HepG2 (cell line): Measurements from ENCODE around the gene TNFAIP8L3. TPM values are rescaled to one million over a fixed set of nuclear protein-coding genes. Genes with fewer than 3 reads are reported as not detected.

ENCODE experiments used
- ATAC-seq: fragments of 200-7000 bp; cut with Tn5 transposase; 3 replicates; pipeline ENCODE4 v1.9.1; 2020; ENCODE audit warnings: mild to moderate bottlenecking, moderate library complexity
- BruUV-seq: library from RNA; stranded (reverse); fragments of 400-500 nt; replicated peaks from 2 replicates; lab custom pipeline; 2021; lab: Mats Ljungman, UMichigan
- CTCF ChIA-PET: fragments of 300-600 bp; formaldehyde crosslinking; extraction: SDS; loops from one replicate; lab custom pipeline; 2021; ENCODE audit warnings: low total read pairs, inconsistent platforms, low intra/inter-chr PET ratio; lab: Yijun Ruan, JAX
- POLR2A ChIA-PET: fragments of 350-600 bp; sonication (Branson Sonifier 250); formaldehyde crosslinking; loops from one replicate; lab custom pipeline; 2020; ENCODE audit warnings: antibody characterized with exemption, inconsistent platforms; lab: Yijun Ruan, JAX
- DNase-seq: peaks from one replicate; pipeline ENCODE4 v3.0.0-alpha.2; 2015; ENCODE audit warnings: low spot score
- FAIRE-seq: peaks from 3 replicates; lab custom pipeline; 2011; peaks lifted over from hg19 to GRCh38; lab: Jason Lieb, UNC
- H2AFZ ChIP-seq: one replicate; pipeline ENCODE4 v1.6.1; 2011; ENCODE audit warnings: low read length, inconsistent platforms
- H3K27ac ChIP-seq: fragments of 300-600 bp; 3 replicates; pipeline ENCODE4 v1.8.0; 2011; ENCODE audit warnings: mixed run types, mild to moderate bottlenecking, mixed read lengths, low read length, inconsistent platforms; ENCODE audit not compliant: insufficient read depth; ENCODE audit errors: extremely low read length
- H3K27me3 ChIP-seq, 2 experiments: fragments of 200-600 bp in 1 of 2; 2 replicates in 1 of 2; 3 replicates in 1 of 2; pipeline versions ENCODE4 v1.6.0 to v1.8.0; 2011; ENCODE audit warnings: low read length in 2 of 2, mild to moderate bottlenecking in 2 of 2, moderate library complexity in 2 of 2, inconsistent platforms in 1 of 2; ENCODE audit not compliant: insufficient read depth in 2 of 2, control insufficient read depth in 1 of 2
- H3K36me3 ChIP-seq, 2 experiments: fragments of 200-600 bp in 1 of 2; replicated peaks in 1 of 2; 2 replicates in 1 of 2; 3 replicates in 1 of 2; pipeline versions ENCODE4 v1.5.1 to v1.8.0; 2011; ENCODE audit warnings: low read length in 2 of 2, inconsistent platforms in 1 of 2; ENCODE audit not compliant: insufficient read depth in 2 of 2, control insufficient read depth in 1 of 2
- H3K4me1 ChIP-seq: 2 replicates; pipeline ENCODE4 v1.5.1; 2012; ENCODE audit warnings: low read length, inconsistent platforms; ENCODE audit not compliant: insufficient read depth
- H3K4me2 ChIP-seq: 2 replicates; pipeline ENCODE4 v1.6.0; 2011; ENCODE audit warnings: low read depth, low read length, inconsistent platforms
- H3K4me3 ChIP-seq, 3 experiments: fragments of 200-600 bp in 1 of 3; sonication (generic), shearing (Covaris generic) in 1 of 3; replicated peaks in 1 of 3; 2 replicates each; pipeline ENCODE4 v1.5.1; 2011 to 2016; ENCODE audit warnings: low read length in 3 of 3, inconsistent platforms in 2 of 3, low read depth in 2 of 3, mild to moderate bottlenecking in 2 of 3, control low read depth in 1 of 3, mixed read lengths in 1 of 3; ENCODE audit not compliant: insufficient read depth in 1 of 3
- H3K79me2 ChIP-seq: one replicate; pipeline ENCODE4 v1.6.1; 2011; ENCODE audit warnings: low read length, inconsistent platforms; ENCODE audit not compliant: insufficient read depth
- H3K9ac ChIP-seq: 2 replicates; pipeline ENCODE4 v1.6.0; 2011; ENCODE audit warnings: mild to moderate bottlenecking, low read depth, low read length, inconsistent platforms; ENCODE audit not compliant: insufficient read depth
- H3K9me3 ChIP-seq: 2 replicates; pipeline ENCODE4 v1.5.1; 2012; ENCODE audit warnings: mild to moderate bottlenecking, low read length
- H4K20me1 ChIP-seq: 2 replicates; pipeline ENCODE4 v1.6.0; 2011; ENCODE audit warnings: inconsistent platforms, mild to moderate bottlenecking, low read length, moderate library complexity; ENCODE audit not compliant: insufficient read depth
- BATF2 ChIP-seq: sonication (generic); formaldehyde crosslinking; IDR thresholded peaks from 2 replicates; pipeline ENCODE4 v1.8.0; 2022; ENCODE audit warnings: mild to moderate bottlenecking, missing genetic modification reagents, moderate library complexity
- CREM ChIP-seq, 2 experiments: sonication (generic) in 1 of 2; formaldehyde crosslinking in 1 of 2; IDR thresholded peaks; 2 replicates each; pipeline versions ENCODE4 v1.4.0 to v1.6.1; 2016 to 2020; ENCODE audit warnings: antibody characterized with exemption in 1 of 2, mild to moderate bottlenecking in 1 of 2, missing genetic modification reagents in 1 of 2
- JDP2 ChIP-seq: sonication (generic); formaldehyde crosslinking; IDR thresholded peaks from 2 replicates; pipeline ENCODE4 v1.8.1; 2022; ENCODE audit warnings: missing genetic modification reagents, borderline replicate concordance
- PBX3 ChIP-seq: sonication (generic); formaldehyde crosslinking; IDR thresholded peaks from 2 replicates; pipeline ENCODE4 v1.8.1; 2023; ENCODE audit warnings: missing genetic modification reagents, inconsistent platforms, borderline replicate concordance
- RFX3 ChIP-seq: IDR thresholded peaks from 2 replicates; pipeline ENCODE4 v1.6.1; 2016; ENCODE audit warnings: missing biosample characterization, missing genetic modification reagents
- RNF2 ChIP-seq: fragments of 450-650 bp; conservative IDR thresholded peaks from 2 replicates; pipeline ENCODE4 v1.6.1; 2016; ENCODE audit warnings: low read depth
- TERF1 ChIP-seq: sonication (generic); formaldehyde crosslinking; IDR thresholded peaks from 2 replicates; pipeline ENCODE4 v1.8.0; 2022; ENCODE audit warnings: mild to moderate bottlenecking, missing genetic modification reagents, moderate library complexity
- ZBTB40 ChIP-seq, 2 experiments: fragments of 450-650 bp in 1 of 2; sonication (generic) in 1 of 2; formaldehyde crosslinking in 1 of 2; IDR thresholded peaks; 2 replicates each; pipeline versions ENCODE4 v1.6.1 to v1.8.0; 2016 to 2022; ENCODE audit warnings: antibody characterized with exemption in 1 of 2, mild to moderate bottlenecking in 1 of 2, missing genetic modification reagents in 1 of 2
- ZFP36L1 ChIP-seq: sonication (generic); formaldehyde crosslinking; IDR thresholded peaks from 2 replicates; pipeline ENCODE4 v1.8.0; 2022; ENCODE audit warnings: mild to moderate bottlenecking, missing genetic modification reagents, moderate library complexity
- ZFP90 ChIP-seq: sonication (generic); formaldehyde crosslinking; IDR thresholded peaks from 2 replicates; pipeline ENCODE4 v1.8.0; 2022; ENCODE audit warnings: missing genetic modification reagents, mild to moderate bottlenecking, inconsistent platforms, borderline replicate concordance
- ZMYM3 ChIP-seq: sonication (generic); formaldehyde crosslinking; IDR thresholded peaks from 2 replicates; pipeline ENCODE4 v1.5.1; 2020; ENCODE audit warnings: mild to moderate bottlenecking, missing genetic modification reagents
- ZNF782 ChIP-seq: sonication (generic); formaldehyde crosslinking; IDR thresholded peaks from 2 replicates; pipeline ENCODE4 v1.4.0; 2020; ENCODE audit warnings: missing genetic modification reagents, mild to moderate bottlenecking, borderline replicate concordance
- WGBS: methylation state at CpG from one replicate; pipeline ENCODE4 v1.1.6; 2017; ENCODE audit warnings: low lambda C conversion rate; 5-methylcytosine and 5-hydroxymethylcytosine counted together
- in situ Hi-C: cut with HindIII; loops from 2 replicates; pipeline ENCODE4 v1.10.0; 2017; ENCODE audit warnings: low pct_unique_long_range_greater_than_20kb; ENCODE audit not compliant: extremely low pct_ligation_motif_present
- intact Hi-C: fragments of 100-400 bp; cut with micrococcal nuclease; formaldehyde crosslinking; loops from one replicate; pipeline ENCODE4 v1.10.0; 2022; ENCODE audit not compliant: unreplicated experiment
- polyA plus RNA-seq, 8 experiments: library from polyadenylated mRNA; depleted of rRNA in 3 of 8; stranded (reverse) in 7 of 8; unstranded in 1 of 8; fragments of >200 nt; fragmentation: Illumina TruSeq in 4 of 8; extraction: Trizol in 4 of 8; gene quantifications; 2 replicates each; pipeline versions ENCODE4 v1.2.1 to v1.2.3, GENCODE V29; 2011 to 2016; ENCODE audit warnings: low read depth in 4 of 8, missing spikeins in 1 of 8, mixed read lengths in 1 of 8; ENCODE audit not compliant: insufficient read depth in 1 of 8
- total RNA-seq, 5 experiments: library from RNA; depleted of rRNA; stranded (reverse); fragments of >200 nt; fragmentation: Illumina TruSeq; extraction: Trizol; gene quantifications; 2 replicates each; pipeline ENCODE4 v1.2.3, GENCODE V29; 2016; ENCODE audit warnings: low read depth in 1 of 5

TNFAIP8L3 gene
- total and polyA plus RNA-seq, 2 of the 13 experiments (the other 11 are each of a cell fraction or from before 2014, with no cell fraction given) = 0.15 to 4.0 TPM

GRCh38 chr15:51112078-51112477, 17.4 kb upstream of the TNFAIP8L3 start:
- Histone ChIP-seq H3K9ac (no peak overlapping the region), H3K4me3 (no peak overlapping the region), H3K4me2 (no peak overlapping the region), H2AFZ (no peak overlapping the region), H3K27me3 (no peaks in the 10 kb centered on the region), H4K20me1 (no peaks in the 10 kb centered on the region), H3K36me3 (no peaks in the 10 kb centered on the region), H3K79me2 (no peaks in the 10 kb centered on the region), H3K4me1 (no peaks in the 10 kb centered on the region), H3K27ac (no peak overlapping the region), H3K9me3 (no peaks in the 10 kb centered on the region)
- no TSS peak for BruUV-seq
- DNase-seq = no peak
- POLR2A ChIA-PET = no interaction called here
- in situ Hi-C loops (no loop called here), intact Hi-C loops (no loop called here)
- FAIRE-seq = no peak
- 85% methylated on average over 1 of the region's 1 CpG for WGBS
- CTCF ChIA-PET = no interaction called here
- ATAC-seq = no peak
- TF ChIP-seq RNF2 (no peak), CREM (IDR thresholded peaks at IDR 0.05) (no peak), CREM (CRISPR knock-in tag; IDR thresholded peaks at IDR 0.05) (no peak), PBX3 (no peak), ZFP90 (CRISPR knock-in tag) (no peak), ZFP36L1 (CRISPR knock-in tag) (no peak), JDP2 (CRISPR knock-in tag) (no peak), ZBTB40 (IDR thresholded peaks at IDR 0.05) (no peak), ZBTB40 (CRISPR knock-in tag; IDR thresholded peaks at IDR 0.05) (no peak), BATF2 (CRISPR knock-in tag) (no peak), ZMYM3 (CRISPR knock-in tag) (no peak), ZNF782 (CRISPR knock-in tag) (no peak), TERF1 (CRISPR knock-in tag) (no peak), RFX3 (CRISPR knock-in tag) (no peak)
